GM13976 (cell line): ENCODE results near the gene HIF3A.
"Not testable (repeated sequence)": the region's sequence is repeated elsewhere in the genome, so short reads cannot be mapped to it uniquely, and the experiment has no call there.

Experiments
- DNase-seq: peaks from one replicate; pipeline ENCODE4 v3.0.0; 2012; ENCODE audit warnings: low spot score
- in situ Hi-C: fragments of 300-500 bp; cut with MboI; formaldehyde crosslinking; loops from one replicate; pipeline ENCODE4 v1.12.0; 2022; ENCODE audit warnings: low sequenced_read_pairs, mixed read lengths, inconsistent platforms; ENCODE audit not compliant: unreplicated experiment
- TF ChIP-seq, protein P1 (sequence below): IDR thresholded peaks from 2 replicates; pipeline ENCODE4 v1.5.1; 2012; ENCODE audit warnings: borderline replicate concordance, mild to moderate bottlenecking; ENCODE audit not compliant: insufficient read depth; ENCODE audit errors: extremely low read depth, missing control alignments, control extremely low read depth

HIF3A gene

DNA sequence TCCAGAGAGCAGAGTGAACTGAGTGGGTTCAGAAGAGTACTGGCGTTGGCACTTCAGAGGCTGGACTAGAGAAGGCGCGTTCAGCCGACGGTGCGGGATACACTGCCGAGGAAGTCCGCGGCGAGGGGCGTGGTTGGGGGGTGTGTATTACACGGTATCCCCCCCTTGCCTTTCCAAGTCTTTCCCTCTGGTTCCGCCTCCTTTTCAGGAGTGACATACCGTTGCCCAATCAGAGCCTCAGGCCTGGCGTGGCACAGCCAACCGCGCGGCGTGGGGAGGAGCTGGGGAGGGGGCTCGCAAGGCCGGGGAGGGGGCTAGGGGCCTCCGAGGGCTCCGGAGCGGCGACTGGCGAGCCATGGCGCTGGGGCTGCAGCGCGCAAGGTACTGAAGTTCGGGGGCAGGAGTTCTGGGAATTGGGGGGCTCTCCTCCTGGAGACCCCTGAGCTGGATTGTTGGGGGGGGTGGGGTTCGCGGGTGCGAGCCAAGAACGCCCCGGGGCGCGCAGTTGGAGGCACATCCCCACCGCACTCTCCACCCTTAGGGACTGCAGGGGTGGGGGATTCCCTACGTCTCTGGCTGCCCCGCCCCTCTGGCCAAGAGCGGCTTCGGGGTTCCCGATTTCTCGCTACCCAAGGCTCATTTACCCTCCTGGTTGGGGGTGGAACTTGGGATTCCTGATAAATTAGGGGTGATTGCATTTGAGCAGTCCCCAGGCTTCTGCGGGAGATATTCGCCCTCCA lies at the start of gene HIF3A:
Gene HIF3A, plus strand, starts transcription at position 321 of the 740 bp plus-strand sequence. Its CDS starts 35 bp downstream, at position 356.
- DNase-seq = no peak
- in situ Hi-C loops = no loop called here
- TF ChIP-seq, protein P1, sequence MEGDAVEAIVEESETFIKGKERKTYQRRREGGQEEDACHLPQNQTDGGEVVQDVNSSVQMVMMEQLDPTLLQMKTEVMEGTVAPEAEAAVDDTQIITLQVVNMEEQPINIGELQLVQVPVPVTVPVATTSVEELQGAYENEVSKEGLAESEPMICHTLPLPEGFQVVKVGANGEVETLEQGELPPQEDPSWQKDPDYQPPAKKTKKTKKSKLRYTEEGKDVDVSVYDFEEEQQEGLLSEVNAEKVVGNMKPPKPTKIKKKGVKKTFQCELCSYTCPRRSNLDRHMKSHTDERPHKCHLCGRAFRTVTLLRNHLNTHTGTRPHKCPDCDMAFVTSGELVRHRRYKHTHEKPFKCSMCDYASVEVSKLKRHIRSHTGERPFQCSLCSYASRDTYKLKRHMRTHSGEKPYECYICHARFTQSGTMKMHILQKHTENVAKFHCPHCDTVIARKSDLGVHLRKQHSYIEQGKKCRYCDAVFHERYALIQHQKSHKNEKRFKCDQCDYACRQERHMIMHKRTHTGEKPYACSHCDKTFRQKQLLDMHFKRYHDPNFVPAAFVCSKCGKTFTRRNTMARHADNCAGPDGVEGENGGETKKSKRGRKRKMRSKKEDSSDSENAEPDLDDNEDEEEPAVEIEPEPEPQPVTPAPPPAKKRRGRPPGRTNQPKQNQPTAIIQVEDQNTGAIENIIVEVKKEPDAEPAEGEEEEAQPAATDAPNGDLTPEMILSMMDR = no peak

DNA sequence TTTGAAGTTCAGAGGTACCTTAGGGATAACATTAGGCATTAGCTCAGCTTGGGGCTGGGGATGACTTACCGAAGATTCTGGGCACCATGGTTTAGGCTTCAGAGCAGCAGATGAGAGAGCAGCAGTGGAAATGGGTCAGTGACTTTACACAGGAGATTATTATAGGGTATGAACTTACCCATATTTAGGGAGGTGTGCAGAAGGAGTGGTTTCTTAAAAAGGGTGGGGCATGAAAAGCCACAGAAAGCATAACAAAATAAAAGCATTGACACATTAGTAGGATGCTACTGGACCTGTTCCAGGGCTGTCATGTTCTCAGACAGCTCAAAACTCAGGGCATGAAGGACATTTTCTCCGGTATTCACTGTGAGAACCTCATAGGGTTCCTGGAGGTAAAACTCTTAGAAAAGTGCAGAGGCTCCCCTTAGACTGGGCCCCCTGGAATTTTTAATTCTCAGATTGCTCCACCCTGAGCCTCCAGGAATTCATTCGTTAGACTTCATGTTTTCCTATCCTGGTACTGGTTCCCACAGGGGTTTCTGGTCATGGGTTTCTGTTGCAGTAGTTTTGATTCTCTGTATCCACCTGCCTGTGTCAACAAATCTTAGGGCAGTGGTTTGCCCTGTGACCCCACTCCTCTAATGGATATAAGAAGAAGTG lies 46.6 kb upstream of the HIF3A start:
- DNase-seq = no peak
- in situ Hi-C loops = no loop called here

GRCh38 chr19:46251416-46251815 lies 45.4 kb upstream of the HIF3A start:
- TF ChIP-seq, protein P1 = no peak
- in situ Hi-C loops = no loop called here
- no peak for DNase-seq

More for the DNA sequence above, 46.6 kb upstream of the HIF3A start:
- TF ChIP-seq, protein P1 = no peak

- TF ChIP-seq, protein P1 = no peak
- in situ Hi-C loops = no loop called here
- DNase-seq = no peak
Observed at GRCh38 chr19:46254776-46255175, 42.1 kb upstream of the HIF3A start.

GRCh38 chr19:46256855-46257254 lies 40.0 kb upstream of the HIF3A start:
- in situ Hi-C loops = no loop called here
- DNase-seq = no peak
- TF ChIP-seq, protein P1 = no peak

DNA sequence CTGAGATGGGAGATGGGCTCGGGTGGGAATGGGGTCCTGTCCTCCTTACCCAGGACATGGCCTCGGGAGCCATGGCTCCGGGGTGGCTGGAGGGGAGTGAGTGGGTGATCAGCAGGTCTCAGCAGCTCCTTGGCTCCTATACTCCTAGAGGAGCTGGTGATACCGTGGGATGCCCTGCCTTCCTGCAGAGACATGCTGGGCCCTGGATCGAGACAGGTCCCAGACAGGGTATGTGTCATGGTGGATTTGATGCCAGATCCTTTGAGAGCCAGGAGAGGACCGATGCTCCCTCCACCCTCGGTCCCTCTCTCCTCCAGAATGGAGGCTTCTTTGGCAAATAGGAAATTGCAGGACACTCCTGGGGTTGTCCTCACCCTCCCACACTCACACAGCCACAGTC lies 35.3 kb upstream of the HIF3A start:
- in situ Hi-C loops = loop anchor here (10.0 kb wide), 2 partner anchors 177 to 237 kb away; partner anchors contain the start of gene PGLYRP1
- not testable (repeated sequence) for DNase-seq

DNA sequence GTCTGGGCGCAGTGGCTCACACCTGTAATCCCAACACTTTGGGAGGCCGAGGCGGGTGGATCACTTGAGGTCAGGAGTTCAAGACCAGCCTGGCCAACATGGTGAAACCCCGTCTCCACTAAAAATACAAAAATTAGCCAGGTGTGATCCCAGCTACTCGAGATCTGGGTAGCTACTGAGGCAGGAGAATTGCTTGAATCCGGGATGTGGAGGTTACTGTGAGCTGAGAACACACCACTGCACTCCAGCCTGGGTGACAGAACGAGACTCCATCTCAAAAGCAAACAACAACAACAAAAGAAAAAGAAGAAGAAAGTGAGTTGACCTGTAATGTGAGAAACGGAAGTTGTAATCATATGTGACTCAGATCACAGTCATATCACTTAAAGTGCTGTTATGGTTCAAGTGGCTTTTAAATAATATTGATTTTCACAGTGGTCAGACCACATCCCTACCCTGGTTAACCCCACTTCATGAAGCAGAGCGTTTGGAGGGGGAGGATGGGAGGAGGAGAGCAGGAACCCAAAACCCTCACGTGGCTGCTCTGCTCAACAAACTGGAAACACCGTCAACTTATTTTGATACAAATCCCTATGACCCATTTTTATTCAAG lies 34.1 kb upstream of the HIF3A start:
- peak; percentile 56 for DNase-seq

GRCh38 chr19:46264801-46265200 lies 32.0 kb upstream of the HIF3A start:
- in situ Hi-C loops = loop anchor here (10.0 kb wide), 2 partner anchors 180 to 240 kb away; partner anchors contain the start of gene PGLYRP1

More for the DNA sequence above, 34.1 kb upstream of the HIF3A start:
- in situ Hi-C loops = loop anchor here (10.0 kb wide), 2 partner anchors 178 to 238 kb away; partner anchors contain the start of gene PGLYRP1

More at GRCh38 chr19:46264801-46265200, 32.0 kb upstream of the HIF3A start:
- not testable (repeated sequence) for DNase-seq
